ENCODE measurements around the gene CCN5. TPM values are rescaled to one million over a fixed set of nuclear protein-coding genes. Genes with fewer than 3 reads are reported as not detected.

Gene CCN5
- total and polyA plus RNA-seq, 2 of the 13 experiments (the other 11 are each of a cell fraction or from before 2014, with no cell fraction given): 0.12 TPM; not detected in 1

DNA sequence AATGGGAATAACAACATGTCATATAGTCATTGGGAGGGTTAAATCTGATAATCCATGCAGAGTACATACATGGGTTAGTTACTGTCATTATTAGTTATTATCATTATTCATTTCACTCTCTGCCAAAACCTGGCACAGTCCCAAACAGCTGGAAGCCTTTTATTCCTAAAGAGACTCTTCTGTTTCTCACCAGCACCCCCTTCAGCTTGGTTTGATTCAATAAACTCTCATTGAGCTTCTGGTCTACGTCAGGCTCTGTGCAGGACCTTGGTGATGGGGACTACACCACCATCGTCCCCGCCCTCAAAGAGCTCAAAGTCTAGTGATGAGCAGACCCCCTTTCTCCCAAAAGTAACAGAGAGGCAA, 32.8 kb downstream of the CCN5 start (continued):
- TF ChIP-seq ZNF609 (CRISPR knock-in tag; IDR thresholded peaks at IDR 0.05; ENCODE audit: borderline replicate concordance) (no peak), ZNF703 (CRISPR knock-in tag; IDR thresholded peaks at IDR 0.05; ENCODE audit: borderline replicate concordance) (no peak)
- TF ChIP-seq, protein P1, sequence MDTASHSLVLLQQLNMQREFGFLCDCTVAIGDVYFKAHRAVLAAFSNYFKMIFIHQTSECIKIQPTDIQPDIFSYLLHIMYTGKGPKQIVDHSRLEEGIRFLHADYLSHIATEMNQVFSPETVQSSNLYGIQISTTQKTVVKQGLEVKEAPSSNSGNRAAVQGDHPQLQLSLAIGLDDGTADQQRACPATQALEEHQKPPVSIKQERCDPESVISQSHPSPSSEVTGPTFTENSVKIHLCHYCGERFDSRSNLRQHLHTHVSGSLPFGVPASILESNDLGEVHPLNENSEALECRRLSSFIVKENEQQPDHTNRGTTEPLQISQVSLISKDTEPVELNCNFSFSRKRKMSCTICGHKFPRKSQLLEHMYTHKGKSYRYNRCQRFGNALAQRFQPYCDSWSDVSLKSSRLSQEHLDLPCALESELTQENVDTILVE (CRISPR knock-in tag; IDR thresholded peaks at IDR 0.05): no peak

DNA sequence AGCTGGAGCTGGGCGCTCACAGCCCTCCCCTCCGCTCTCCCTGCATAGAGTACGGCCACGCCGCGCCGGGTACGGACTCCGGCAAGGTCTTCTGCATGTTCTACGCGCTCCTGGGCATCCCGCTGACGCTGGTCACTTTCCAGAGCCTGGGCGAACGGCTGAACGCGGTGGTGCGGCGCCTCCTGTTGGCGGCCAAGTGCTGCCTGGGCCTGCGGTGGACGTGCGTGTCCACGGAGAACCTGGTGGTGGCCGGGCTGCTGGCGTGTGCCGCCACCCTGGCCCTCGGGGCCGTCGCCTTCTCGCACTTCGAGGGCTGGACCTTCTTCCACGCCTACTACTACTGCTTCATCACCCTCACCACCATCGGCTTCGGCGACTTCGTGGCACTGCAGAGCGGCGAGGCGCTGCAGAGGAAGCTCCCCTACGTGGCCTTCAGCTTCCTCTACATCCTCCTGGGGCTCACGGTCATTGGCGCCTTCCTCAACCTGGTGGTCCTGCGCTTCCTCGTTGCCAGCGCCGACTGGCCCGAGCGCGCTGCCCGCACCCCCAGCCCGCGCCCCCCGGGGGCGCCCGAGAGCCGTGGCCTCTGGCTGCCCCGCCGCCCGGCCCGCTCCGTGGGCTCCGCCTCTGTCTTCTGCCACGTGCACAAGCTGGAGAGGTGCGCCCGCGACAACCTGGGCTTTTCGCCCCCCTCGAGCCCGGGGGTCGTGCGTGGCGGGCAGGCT, 35.1 kb downstream of the CCN5 start:
- H4K20me1 ChIP-seq (ENCODE audit: insufficient read depth, low read length): 0 out of 2 replicates have a peak, but pooled peaks cover 3% of the 10 kb centered on the region
- no TSS peak for BruUV-seq (replicated peaks)
- peak overlapping the region in 1 of 3 experiments; percentile 50; a peak in 1 of 6 replicates for H3K4me3 ChIP-seq (replicated peaks in 1 of 3; ENCODE audit: insufficient read depth in 1 of 3, low read depth in 2 of 3, low read length in 3 of 3)
- in situ Hi-C loops (cut with HindIII; ENCODE audit: extremely low pct_ligation_motif_present, low pct_unique_long_range_greater_than_20kb) (no loop called here), intact Hi-C loops (cut with micrococcal nuclease; ENCODE audit: unreplicated experiment) (loop anchor here (5.0 kb wide), 1 partner anchor 1308 kb away; no protein-coding TSS in a partner anchor)
- no peaks in the 10 kb centered on the region for H3K9me3 ChIP-seq (ENCODE audit: low read length)
- DNase-seq (ENCODE audit: low spot score): no peak
- H3K36me3 ChIP-seq (replicated peaks in 1 of 2; ENCODE audit: control insufficient read depth in 1 of 2, insufficient read depth in 2 of 2, low read length in 2 of 2): no peaks in the 10 kb centered on the region
- H3K27me3 ChIP-seq (ENCODE audit: control insufficient read depth in 1 of 2, insufficient read depth in 2 of 2, low read length in 2 of 2): peaks cover 35 to 91% of the 10 kb centered on the region in 2 experiments
- no peaks in the 10 kb centered on the region for H3K79me2 ChIP-seq (ENCODE audit: insufficient read depth, low read length)
- H3K27ac ChIP-seq (ENCODE audit: extremely low read length, insufficient read depth, low read length): no peak overlapping the region
- no peak for FAIRE-seq
- WGBS (ENCODE audit: low lambda C conversion rate): 34% methylated on average over 61 of the region's 73 CpGs
- H2AFZ ChIP-seq (ENCODE audit: low read length): no peak overlapping the region
- ATAC-seq: peak; percentile 31
- peaks cover 28% of the 10 kb centered on the region for H3K4me1 ChIP-seq (ENCODE audit: insufficient read depth, low read length)
- ChIA-PET CTCF (ENCODE audit: low intra/inter-chr PET ratio, low total read pairs) (interaction anchor here (1.9 kb wide), 1 partner anchor 118 kb away, joined by 4 read pairs; no protein-coding TSS in a partner anchor), POLR2A (no interaction called here)
- peak overlapping the region; percentile 50 for H3K4me2 ChIP-seq (ENCODE audit: low read depth, low read length)
- H3K9ac ChIP-seq (ENCODE audit: insufficient read depth, low read depth, low read length): no peak overlapping the region
- TF ChIP-seq ZFP62 (CRISPR knock-in tag; IDR thresholded peaks at IDR 0.05) (no peak), NR0B2 (CRISPR knock-in tag; IDR thresholded peaks at IDR 0.05) (no peak), ZNF460 (CRISPR knock-in tag; IDR thresholded peaks at IDR 0.05; ENCODE audit: borderline replicate concordance) (no peak)
- TF ChIP-seq, protein P2, sequence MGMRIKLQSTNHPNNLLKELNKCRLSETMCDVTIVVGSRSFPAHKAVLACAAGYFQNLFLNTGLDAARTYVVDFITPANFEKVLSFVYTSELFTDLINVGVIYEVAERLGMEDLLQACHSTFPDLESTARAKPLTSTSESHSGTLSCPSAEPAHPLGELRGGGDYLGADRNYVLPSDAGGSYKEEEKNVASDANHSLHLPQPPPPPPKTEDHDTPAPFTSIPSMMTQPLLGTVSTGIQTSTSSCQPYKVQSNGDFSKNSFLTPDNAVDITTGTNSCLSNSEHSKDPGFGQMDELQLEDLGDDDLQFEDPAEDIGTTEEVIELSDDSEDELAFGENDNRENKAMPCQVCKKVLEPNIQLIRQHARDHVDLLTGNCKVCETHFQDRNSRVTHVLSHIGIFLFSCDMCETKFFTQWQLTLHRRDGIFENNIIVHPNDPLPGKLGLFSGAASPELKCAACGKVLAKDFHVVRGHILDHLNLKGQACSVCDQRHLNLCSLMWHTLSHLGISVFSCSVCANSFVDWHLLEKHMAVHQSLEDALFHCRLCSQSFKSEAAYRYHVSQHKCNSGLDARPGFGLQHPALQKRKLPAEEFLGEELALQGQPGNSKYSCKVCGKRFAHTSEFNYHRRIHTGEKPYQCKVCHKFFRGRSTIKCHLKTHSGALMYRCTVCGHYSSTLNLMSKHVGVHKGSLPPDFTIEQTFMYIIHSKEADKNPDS (CRISPR knock-in tag; IDR thresholded peaks at IDR 0.05): no peak
